ENCODE measurements around the gene STAMBP.

STAMBP gene

DNA sequence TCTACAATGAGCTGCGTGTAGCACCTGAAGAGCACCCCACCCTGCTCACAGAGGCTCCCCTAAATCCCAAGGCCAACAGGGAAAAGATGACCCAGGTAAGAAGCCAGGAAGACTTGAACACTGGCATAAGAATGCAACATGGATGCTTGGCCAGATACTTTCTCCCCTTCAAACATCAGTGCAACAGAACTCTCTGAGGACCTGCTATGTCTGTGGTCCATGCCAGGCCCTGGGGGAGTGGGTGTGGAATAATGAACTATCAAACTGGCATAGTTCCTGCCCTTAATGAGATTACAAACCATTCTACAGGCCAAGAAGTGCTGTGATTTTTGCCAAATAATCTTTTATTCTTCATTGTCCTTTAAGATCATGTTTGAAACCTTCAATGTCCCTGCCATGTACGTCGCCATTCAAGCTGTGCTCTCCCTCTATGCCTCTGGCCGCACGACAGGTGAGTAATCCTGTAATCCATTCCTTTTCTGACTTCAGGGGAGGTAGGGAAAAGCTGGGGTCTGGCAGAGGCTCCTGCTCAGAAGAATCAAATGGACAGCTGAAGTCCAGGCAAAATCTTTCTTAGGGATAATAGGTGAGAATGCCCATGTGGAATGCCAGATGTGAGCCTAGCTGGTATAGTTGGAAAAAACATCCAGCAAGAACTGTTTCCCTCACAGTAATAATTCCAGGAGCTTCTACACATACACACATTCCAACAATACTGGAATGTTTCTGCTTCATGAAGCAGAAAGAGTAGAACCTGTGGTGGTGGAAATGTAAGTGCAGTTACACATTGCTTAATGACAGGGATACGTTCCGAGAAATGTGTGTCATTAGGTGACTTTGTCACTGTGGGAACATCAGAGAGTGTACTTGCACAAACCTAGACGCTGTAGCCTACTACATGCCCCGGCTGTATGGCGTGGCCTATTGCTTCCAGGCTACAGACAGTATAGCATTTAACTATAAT is 80.2 kb downstream of the STAMBP start:
- DNase-seq = no peak

DNA sequence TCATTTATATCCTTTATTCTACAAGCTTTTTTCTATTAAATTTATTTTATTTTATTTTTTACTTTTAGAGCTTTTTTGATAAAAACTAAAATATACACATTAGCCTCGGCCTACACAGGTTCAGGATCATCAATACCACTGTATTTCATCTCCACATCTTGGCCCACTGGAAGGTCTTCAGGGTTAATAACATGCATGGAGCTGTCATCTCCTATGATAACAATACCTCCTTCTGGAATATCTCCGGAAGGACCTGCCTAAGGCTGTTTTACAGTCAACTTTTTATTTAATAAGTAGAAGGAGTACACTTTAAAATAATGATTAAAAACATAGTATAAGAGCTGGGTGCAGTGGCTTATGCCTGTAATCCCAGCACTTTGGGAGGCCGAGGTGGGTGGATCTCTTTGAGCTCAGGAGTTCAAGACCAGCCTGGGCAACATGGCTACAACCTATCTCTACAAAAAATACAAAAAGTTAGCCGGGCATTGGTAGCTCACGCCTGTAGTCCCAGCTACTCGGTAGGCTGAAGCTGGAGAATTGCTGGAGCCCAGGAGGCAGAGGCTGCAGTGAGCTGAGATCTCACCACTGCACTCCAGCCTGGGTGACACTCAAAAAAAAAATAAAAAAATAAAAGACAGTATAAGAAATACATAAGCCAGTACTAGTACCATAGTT is 82.2 kb downstream of the STAMBP start:
- DNase-seq = no peak

DNA sequence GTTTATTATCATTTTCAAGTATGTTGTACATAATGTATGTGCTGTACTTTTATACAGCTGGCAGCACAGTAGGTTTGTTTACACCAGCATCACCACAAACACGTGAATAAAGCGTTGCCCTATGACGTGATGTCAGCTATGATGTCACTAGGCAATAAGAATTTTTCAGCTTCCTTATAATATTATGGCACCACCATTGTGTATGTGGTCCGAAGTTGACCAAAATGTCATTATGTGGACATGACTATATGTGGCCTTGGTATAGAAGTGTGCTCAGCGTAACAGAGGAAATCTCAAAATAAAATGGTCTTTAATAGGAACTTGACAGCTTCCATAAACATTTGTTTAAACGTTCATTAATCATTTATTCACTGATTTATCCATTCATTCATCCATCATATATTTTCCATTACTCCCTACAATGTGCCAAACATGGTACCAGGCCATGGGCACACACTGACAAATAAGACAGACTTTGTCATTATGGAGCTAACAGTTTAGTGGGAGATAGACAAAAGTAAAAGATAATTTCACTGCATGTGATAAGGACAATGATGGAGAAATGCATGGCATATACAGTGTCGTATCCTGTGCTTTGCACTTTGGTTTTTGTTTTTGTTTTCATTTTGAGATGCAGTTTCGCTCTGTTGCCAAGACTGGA is 82.9 kb downstream of the STAMBP start:
- DNase-seq = no peak

DNA sequence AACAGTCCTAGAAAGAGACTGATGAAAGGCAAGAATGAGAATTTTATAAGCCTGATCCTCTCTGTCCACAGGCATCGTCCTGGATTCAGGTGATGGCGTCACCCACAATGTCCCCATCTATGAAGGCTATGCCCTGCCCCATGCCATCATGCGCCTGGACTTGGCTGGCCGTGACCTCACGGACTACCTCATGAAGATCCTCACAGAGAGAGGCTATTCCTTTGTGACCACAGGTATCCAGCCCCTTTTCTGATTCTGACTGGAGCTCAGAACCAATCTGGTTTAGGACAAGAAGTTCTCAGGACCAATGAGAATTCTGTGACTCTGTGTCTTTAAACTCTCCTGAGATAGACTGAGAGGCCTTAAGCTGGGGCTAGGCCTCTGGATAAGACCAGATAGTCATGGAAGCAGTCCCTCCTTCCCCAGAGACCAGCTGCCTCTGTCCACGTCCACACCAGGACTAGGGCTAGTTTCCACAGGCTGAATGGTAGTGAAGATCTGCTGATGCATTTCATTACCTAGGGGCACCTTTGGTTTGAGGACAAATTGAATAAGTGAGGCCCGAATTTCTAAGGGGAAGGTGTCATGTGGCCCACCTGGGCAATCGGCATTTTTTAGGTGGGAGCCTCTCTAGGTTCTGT is 84.8 kb downstream of the STAMBP start:
- DNase-seq = no peak

DNA sequence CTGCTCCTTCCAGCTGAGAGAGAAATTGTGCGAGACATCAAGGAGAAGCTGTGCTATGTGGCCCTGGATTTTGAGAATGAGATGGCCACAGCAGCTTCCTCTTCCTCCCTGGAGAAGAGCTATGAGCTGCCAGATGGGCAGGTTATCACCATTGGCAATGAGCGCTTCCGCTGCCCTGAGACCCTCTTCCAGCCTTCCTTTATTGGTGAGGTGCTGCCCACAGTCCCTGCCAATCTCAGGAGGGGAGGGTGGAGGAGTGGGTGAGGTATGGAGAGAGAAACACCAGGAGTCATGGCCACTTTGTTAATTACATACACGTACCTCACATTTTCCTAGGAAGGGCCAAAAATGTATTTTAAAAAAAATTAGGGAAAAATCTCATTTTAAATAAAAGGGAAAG is 85.9 kb downstream of the STAMBP start:
- no peak for DNase-seq

DNA sequence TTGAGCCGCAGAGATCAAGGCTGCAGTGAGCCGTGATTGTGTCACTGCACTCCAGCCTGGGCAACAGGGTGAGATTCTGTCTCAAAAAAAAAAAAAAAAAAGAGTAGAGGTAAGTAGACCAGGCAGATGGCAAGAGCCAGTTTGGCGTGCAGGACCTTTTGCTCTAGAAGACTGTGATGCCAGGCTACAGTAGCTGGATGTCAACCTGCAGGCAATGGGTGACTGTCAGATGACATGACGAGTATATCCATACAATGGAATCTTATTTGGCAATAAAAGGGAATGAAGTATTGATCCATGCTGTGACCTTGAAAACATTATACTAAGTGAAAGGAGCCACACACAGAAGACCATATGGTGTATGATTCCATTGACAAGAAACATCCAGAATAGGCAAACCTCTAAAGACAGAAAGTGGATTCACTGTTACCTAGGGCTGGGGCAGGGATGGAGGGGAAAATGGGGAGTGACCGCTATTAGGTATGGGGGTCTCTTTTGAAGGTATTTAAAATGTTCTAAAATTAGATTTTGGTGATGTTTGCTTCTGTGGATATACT is 86.8 kb downstream of the STAMBP start:
- DNase-seq = no peak

DNA sequence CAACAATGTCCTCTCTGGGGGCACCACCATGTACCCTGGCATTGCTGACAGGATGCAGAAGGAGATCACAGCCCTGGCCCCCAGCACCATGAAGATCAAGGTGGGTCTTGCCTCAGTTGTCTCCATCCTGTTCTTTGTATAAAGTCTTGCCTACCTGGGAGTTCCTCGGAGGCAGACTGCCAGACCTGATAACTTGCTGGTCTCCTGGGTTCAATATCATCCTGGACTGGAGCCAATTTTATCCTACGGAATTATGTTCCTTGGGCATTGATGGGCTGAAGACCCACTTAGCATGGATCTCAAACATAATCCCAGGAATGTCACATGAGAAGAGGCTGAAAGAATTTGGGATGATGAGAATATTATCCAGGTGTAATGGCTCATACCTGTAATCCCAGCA is 87.9 kb downstream of the STAMBP start:
- no peak for DNase-seq

DNA sequence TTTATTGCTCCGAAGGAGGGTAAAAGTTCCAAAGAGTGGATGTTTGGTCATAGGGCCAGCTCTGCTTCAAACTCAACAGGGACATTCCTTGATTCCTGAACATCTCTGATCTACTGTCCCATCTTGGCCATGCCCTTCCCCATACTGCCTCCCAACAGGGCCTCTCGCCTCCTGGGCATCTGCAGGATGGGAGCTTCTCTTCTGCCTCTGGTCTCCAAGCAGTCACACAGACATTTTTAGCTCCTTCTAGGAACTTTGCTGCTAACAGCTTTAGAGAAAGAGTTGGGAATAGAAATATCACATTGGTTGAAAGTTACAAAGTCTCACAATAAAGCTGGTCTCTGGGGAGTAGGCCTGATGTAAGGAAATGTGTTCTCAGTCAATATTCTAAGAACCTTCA is 88.5 kb downstream of the STAMBP start:
- no peak for DNase-seq

DNA sequence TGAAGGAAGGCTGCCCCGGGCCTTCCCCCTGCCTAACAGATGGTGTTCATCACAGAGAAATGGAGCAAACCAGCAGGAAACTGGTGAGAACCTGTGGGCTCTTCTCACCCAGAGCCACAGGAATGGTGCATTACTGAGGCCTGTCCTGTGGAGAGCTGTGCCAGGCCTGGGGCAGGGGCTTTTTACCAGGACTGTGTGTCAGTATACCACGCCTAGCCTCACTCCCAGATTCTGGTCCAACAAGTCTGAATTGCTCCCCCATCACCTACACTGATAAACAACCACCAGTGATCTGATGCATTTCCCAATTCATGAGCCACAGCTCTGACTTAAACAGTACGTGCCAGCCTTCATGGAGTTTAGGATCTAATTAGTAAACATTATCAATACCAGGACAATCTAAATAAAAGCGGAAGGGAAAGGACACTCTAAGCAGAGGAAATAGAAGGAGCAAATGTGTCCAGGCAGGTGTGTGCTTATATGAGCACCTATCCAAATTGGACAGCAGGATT is 89.0 kb downstream of the STAMBP start:
- no peak for DNase-seq

DNA sequence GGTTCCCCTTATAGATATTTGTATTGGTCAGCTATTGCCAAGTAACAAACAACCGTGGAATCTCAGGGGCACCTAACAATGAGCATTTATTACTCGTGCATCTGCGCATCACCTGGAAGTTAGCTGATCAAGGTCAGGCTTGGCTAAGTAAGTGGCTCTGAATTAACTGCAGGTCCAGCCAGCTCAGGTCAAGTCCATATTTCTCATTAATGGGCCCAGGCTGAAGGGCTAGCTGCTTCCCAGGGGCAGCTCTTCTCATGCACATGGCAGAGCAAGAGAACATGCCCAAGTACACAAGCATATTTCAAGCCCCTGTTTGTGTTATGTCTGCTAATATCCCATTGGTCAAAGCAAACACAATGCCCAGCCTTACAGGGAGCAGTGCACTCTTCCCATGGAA is 90.1 kb downstream of the STAMBP start:
- DNase-seq = no peak

DNA sequence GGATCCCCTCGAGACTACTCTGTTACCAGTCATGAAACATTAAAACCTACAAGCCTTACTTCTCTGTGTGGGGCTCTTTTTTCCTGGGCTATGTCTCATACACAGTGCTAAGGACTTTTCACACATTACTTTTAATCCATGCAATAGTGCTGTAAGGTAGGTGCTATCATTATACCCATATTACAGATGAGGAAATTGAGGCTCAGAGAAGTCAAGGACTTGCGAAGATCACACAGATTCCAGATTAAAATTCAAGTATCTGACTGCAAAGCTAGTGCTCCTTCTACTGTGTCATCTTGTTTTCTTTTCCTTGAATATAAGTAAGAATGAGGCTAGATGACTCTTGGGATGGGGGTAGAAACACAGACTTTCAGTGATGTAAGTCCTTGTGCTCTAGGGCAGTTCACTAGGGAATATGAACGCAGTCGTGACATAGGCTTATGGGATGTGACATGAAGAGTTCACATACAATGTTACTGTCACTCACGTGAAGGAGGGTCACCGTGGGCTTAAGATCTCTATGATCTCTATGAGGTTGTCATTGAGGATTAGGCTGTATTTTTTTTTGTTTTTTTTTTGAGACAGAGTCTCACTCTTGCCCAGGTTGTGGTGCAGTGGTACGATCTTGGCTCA is 91.0 kb downstream of the STAMBP start:
- DNase-seq = no peak

DNA sequence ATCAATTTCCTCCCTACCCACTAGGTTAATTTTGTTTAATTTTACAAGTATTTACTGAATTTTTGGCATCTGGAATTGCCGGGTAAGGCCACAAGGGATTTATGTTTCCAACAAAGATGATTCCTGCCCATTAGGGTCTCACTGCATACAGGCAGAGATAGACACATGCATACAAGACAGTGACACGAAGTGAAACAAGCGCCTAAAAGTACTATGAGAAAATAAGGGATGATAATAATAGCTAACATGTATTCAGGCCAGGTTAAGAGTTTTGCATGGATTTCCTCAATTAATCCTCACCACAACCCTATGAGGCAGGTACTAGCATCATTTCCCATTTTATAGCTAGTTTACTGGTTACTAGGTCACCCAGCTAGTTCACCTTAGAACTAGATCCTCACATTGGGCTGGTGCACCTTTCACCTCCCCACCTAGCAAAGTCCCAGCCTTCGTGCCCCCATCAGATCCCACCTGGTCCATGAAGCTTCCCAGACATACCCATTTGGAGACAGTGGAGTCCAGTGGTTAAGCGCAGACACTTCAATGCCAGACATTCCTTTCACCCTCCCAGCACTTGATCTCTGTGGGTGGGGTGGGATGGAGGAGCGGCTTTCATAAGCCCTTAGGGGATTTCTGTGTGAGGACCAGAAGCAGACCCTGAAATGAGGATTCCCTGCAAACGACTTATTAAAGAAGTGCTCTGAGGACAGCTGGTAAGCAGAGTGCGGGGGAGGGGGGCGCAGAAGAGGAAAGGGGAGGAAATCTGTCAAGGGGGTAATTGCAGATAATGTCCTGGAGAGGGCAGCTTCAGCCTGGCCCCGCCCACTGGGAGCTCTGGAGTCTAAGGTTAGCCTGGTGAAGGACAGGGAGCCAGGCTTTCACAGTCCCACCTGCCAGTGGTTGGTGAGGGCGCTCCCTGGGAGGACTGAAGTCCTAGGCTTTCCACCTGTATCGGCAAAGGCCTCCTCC is 92.1 kb downstream of the STAMBP start:
- peak; percentile 29 for DNase-seq

DNA sequence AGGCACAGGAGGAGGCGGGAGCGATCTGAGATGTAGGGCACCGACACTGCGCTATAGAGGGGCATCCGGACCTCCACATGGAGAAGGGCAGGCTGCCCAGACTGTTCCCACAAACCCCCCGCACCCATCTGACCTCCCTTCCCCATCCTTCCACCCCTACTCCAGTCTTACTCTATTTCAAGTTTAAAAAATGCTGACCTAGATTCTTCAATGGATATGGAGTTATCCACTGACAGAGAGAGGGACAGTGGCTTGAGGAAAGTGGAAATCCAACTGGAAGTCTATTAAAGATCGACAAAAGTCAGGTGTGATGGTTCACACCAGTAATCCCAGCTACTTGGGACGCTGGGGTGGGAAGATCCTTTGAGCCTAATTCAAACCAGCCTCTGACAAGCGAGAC is 92.8 kb downstream of the STAMBP start:
- DNase-seq = no peak

DNA sequence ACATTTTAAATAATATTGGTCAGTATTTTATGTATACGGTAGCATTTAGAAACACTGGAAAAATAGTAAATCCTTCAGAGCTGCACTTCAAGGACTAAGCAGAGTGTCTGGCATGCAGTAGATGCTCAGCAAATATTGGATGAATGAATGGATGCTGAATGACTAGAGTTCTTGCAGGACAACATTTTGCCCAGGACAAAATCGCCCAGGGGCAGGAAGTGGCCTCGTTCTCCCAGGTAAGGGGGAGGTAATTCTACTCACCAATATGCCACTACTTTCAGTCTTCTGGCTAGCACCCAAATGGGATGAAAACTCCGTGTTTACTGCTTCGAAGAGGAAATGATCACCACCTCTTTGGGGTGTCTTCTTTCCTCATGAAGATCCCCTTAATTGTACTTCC is 93.9 kb downstream of the STAMBP start:
- no peak for DNase-seq
